Lung (tissue), 12 donors: ENCODE results near the gene REC8. TPM values are rescaled to one million over a fixed set of nuclear protein-coding genes. Genes with fewer than 3 reads are reported as not detected.
"Not testable (repeated sequence)": the region's sequence is repeated elsewhere in the genome, so short reads cannot be mapped to it uniquely, and the experiment has no call there.

ENCODE experiments used
- ATAC-seq: fragments of 200-7000 bp; cut with Tn5 transposase; one replicate; pipeline ENCODE4 v1.9.1; 2020; ENCODE audit warnings: moderate number of reproducible peaks; ENCODE audit not compliant: insufficient read depth, low FRiP score
- DNase-seq, 3 donors: peaks; one replicate each; pipeline ENCODE4 v3.0.0-alpha.2; 2013 to 2017
- H3K27ac ChIP-seq, 2 donors: one replicate each; pipeline ENCODE4 v1.5.1; 2013; ENCODE audit warnings: mild to moderate bottlenecking in 2 of 2, moderate library complexity in 2 of 2, control low read depth in 1 of 2, inconsistent platforms in 1 of 2, low read depth in 1 of 2, low read length in 1 of 2
- H3K27me3 ChIP-seq, 3 donors: one replicate each; pipeline ENCODE4 v1.5.1; 2013; ENCODE audit warnings: low read length in 2 of 3; ENCODE audit not compliant: control insufficient read depth in 3 of 3, insufficient read depth in 3 of 3
- H3K36me3 ChIP-seq, 4 donors: one replicate each; pipeline ENCODE4 v1.5.1; 2013; ENCODE audit warnings: low read length in 4 of 4, mild to moderate bottlenecking in 1 of 4, moderate library complexity in 1 of 4; ENCODE audit not compliant: control insufficient read depth in 4 of 4, insufficient read depth in 4 of 4
- H3K4me1 ChIP-seq, 5 donors: one replicate each; pipeline ENCODE4 v1.5.1; 2013; ENCODE audit warnings: low read length in 5 of 5, mild to moderate bottlenecking in 2 of 5, moderate library complexity in 1 of 5; ENCODE audit not compliant: control insufficient read depth in 5 of 5, insufficient read depth in 5 of 5
- H3K4me3 ChIP-seq: one replicate; pipeline ENCODE4 v1.5.1; 2013; ENCODE audit warnings: mild to moderate bottlenecking, control low read depth, moderate library complexity
- H3K9ac ChIP-seq, 2 donors: one replicate each; pipeline ENCODE4 v1.5.1; 2013; ENCODE audit warnings: low read length in 2 of 2, control low read depth in 1 of 2; ENCODE audit not compliant: insufficient read depth in 1 of 2
- H3K9me3 ChIP-seq, 4 donors: one replicate each; pipeline ENCODE4 v1.5.1; 2013; ENCODE audit warnings: low read length in 3 of 4, mild to moderate bottlenecking in 1 of 4, moderate library complexity in 1 of 4; ENCODE audit not compliant: control insufficient read depth in 4 of 4, insufficient read depth in 3 of 4
- CTCF ChIP-seq: IDR thresholded peaks from 2 replicates; pipeline ENCODE4 v1.5.1; 2012; ENCODE audit warnings: mild to moderate bottlenecking; ENCODE audit errors: control extremely low read depth, extremely low read depth
- WGBS, 2 donors: extraction: QIAGEN DNeasy Blood & Tissue Kit; methylation state at CpG; one replicate each; pipeline ENCODE4 v1.1.7; 2013; 5-methylcytosine and 5-hydroxymethylcytosine counted together
- polyA plus RNA-seq, 2 donors: library from polyadenylated mRNA; stranded (reverse); fragments of 200-250 nt; gene quantifications; one replicate each; pipeline ENCODE4 v1.2.1, GENCODE V29; 2013
- total RNA-seq, 2 donors: library from RNA; depleted of rRNA in 1 of 2; stranded (reverse); fragments of >200 nt in 1 of 2; gene quantifications; one replicate each; pipeline ENCODE4 v1.2.1, GENCODE V29; 2014 to 2021
- donor health status: control.
- donor health status: control.
- donor health status: Bipolar disorder and iron deficiency.
- donor health status: healthy.
- donor health status: DM: yes; HTN: yes; CAD: no.

The REC8 gene
- total and polyA plus RNA-seq, 4 donors, result 13.3 to 48.1 (median 29.5) TPM

DNA sequence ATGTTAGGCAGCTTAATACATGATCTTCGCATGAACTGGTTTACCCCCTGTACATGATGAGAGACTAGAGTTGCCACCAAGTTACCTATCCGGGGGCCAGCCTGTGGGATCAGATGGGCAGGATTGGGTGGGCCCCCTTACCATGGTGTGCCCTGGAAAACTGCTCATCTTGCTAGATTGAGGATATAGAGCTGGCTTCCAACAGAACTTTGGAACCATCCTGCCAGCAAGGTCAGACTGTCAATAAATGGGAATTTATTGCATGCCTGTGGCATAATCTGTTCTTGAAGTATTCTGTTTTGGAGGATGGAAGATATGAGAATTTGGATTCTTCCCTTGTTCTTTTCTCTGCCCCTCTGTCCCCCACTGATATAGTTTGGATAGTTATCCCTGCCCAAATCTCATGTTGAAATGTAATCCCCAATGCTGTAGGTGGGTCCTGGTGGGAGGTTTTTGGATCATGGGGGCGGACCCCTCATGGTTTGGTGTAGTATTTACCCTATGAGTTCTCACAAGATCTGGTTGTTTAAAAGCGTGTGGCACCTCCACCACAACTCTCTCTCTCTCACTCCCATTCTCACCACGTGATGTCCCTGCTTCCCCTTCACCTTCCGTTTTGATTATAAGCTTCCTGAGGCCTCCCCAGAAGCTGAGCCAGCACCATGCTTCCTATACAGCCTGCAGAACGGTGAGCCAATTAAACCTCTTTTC is 27.1 kb downstream of the REC8 start:
- Histone ChIP-seq H3K4me1 (peaks cover 0 to 23% (median 8%) of the 10 kb centered on the region in 5 donors), H3K36me3 (peaks cover 2 to 21% (median 6%) of the 10 kb centered on the region in 4 donors), H3K27ac (no peak overlapping the region), H3K27me3 (no peaks in the 10 kb centered on the region), H3K9ac (no peak overlapping the region), H3K9me3 (no peaks in the 10 kb centered on the region), H3K4me3 (no peak overlapping the region)
- ATAC-seq, result no peak
- TF ChIP-seq CTCF, result no peak
- WGBS, 2 donors, result 71 to 79% methylated on average over 7 of the region's 7 CpGs
- no peak for DNase-seq

- WGBS, 2 donors, result 93% methylated on average over 8 of the region's 8 CpGs
- not testable (repeated sequence) for ATAC-seq, H3K27me3 ChIP-seq, H3K9me3 ChIP-seq, H3K4me1 ChIP-seq, H3K4me3 ChIP-seq, H3K9ac ChIP-seq, H3K27ac ChIP-seq, DNase-seq
- peaks cover 2 to 31% (median 23%) of the 10 kb centered on the region in 4 donors for H3K36me3 ChIP-seq
Measured at GRCh38 chr14:24202538-24202937, 30.7 kb downstream of the REC8 start.

GRCh38 chr14:24203249-24203886 is 31.5 kb downstream of the REC8 start:
- ATAC-seq, H3K9me3 ChIP-seq, H3K4me1 ChIP-seq, H3K27ac ChIP-seq, DNase-seq, H3K27me3 ChIP-seq, H3K4me3 ChIP-seq, H3K9ac ChIP-seq: not testable (repeated sequence)
- H3K36me3 ChIP-seq, result peaks cover 2 to 39% (median 29%) of the 10 kb centered on the region in 4 donors
- WGBS, 2 donors, result 97 to 98% methylated on average over 16 of the region's 16 CpGs

DNA sequence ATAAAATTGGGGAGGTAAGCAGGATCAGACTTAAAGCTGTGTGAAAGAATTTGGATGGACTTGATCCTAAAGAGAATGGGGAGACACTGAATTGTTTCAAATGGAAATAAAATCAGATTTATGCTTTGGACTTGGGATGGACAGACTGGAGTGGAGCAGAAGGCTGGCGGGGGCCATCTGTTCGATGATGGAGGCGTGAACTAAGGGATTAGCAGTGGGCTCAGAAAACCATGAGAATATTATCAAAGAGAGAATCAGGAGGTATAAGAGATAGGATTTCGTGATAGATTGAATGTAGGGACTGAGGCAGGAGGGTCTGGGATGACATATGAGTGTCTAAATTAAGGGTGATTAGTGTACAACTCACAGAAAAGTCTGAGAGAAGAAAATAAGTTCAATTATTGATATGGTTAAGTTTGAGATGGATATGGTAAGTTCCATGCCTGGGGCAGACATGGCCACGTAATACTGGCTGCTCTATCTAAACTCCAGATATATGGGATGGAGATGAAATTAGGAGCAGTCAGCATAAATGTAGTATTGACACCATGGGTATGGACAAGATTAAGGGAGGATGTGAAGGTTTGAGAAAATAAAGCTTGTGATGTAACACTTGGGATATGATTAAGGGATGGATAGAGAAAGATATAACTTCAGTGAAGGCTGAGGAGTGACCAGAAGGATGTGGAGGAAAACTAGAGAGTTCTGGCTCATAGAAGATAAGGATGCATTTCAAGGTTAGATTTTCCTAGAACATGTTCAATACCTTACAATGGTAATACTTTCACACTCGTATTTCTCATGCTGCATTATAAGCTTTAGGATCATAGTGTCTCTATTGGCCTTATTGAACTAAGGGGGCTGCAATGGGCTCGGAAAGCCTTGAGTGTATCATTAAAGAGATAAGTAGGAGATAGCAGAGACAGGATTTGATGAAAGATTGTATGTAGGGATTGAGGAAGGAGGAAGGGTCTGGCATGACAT is 32.6 kb downstream of the REC8 start:
- peaks cover 3 to 43% (median 33%) of the 10 kb centered on the region in 4 donors for H3K36me3 ChIP-seq
- TF ChIP-seq CTCF, result no peak
- 95 to 96% methylated on average over 7 of the region's 7 CpGs for WGBS, 2 donors

More for the DNA sequence above, 32.6 kb downstream of the REC8 start:
- ATAC-seq (no peak), DNase-seq (no peak)
- Histone ChIP-seq H3K27me3 (no peaks in the 10 kb centered on the region), H3K27ac (no peak overlapping the region), H3K4me1 (no peaks in the 10 kb centered on the region), H3K4me3 (no peak overlapping the region), H3K9me3 (no peaks in the 10 kb centered on the region), H3K9ac (no peak overlapping the region)
